Hepatocyte (in vitro differentiated cells): ENCODE measurements around the gene ZNF593. TPM values are rescaled to one million over a fixed set of nuclear protein-coding genes. Genes with fewer than 3 reads are reported as not detected.

Experiments
- DNase-seq: peaks from one replicate; pipeline ENCODE4 v3.0.0-alpha.2; 2016; ENCODE audit warnings: low spot score
- H2AFZ ChIP-seq: fragments of 200-600 bp; sonication (generic); 2 replicates; pipeline ENCODE4 v1.6.0; 2016; ENCODE audit warnings: antibody characterized with exemption, mild to moderate bottlenecking
- H3K27ac ChIP-seq: fragments of 200-600 bp; sonication (generic); 2 replicates; pipeline ENCODE4 v1.5.1; 2016; ENCODE audit warnings: mild to moderate bottlenecking
- H3K27me3 ChIP-seq: fragments of 200-600 bp; sonication (generic); 2 replicates; pipeline ENCODE4 v1.6.1; 2016
- H3K36me3 ChIP-seq: fragments of 200-600 bp; sonication (generic); replicated peaks from 2 replicates; pipeline ENCODE4 v1.5.1; 2016; ENCODE audit warnings: low read depth; ENCODE audit not compliant: insufficient read depth
- H3K4me1 ChIP-seq: fragments of 200-600 bp; sonication (generic); 2 replicates; pipeline ENCODE4 v1.5.1; 2016; ENCODE audit warnings: mild to moderate bottlenecking, moderate library complexity; ENCODE audit not compliant: insufficient read depth
- H3K4me2 ChIP-seq: fragments of 200-600 bp; sonication (generic); 2 replicates; pipeline ENCODE4 v1.6.0; 2016
- H3K4me3 ChIP-seq: fragments of 200-600 bp; sonication (generic); 2 replicates; pipeline ENCODE4 v1.5.1; 2016; ENCODE audit warnings: mild to moderate bottlenecking
- H3K79me2 ChIP-seq: fragments of 200-600 bp; sonication (generic); 2 replicates; pipeline ENCODE4 v1.6.0; 2017; ENCODE audit warnings: mild to moderate bottlenecking
- H3K9me2 ChIP-seq: fragments of 200-600 bp; sonication (generic); replicated peaks from 2 replicates; pipeline ENCODE4 v1.6.0; 2017; ENCODE audit warnings: mild to moderate bottlenecking; ENCODE audit not compliant: insufficient read depth
- H3K9me3 ChIP-seq: fragments of 200-600 bp; sonication (generic); 2 replicates; pipeline ENCODE4 v1.5.1; 2016; ENCODE audit warnings: low read depth, mild to moderate bottlenecking
- H4K20me1 ChIP-seq: fragments of 200-600 bp; sonication (generic); 2 replicates; pipeline ENCODE4 v1.6.0; 2016; ENCODE audit warnings: mild to moderate bottlenecking; ENCODE audit not compliant: insufficient read depth, poor library complexity, severe bottlenecking
- EZH2 ChIP-seq: fragments of 200-600 bp; sonication (generic); IDR thresholded peaks from 2 replicates; pipeline ENCODE4 v1.6.1; 2016; ENCODE audit warnings: antibody characterized with exemption, mild to moderate bottlenecking, borderline replicate concordance
- EZH2phosphoT487 ChIP-seq: fragments of 200-600 bp; sonication (generic); IDR thresholded peaks from one replicate; pipeline ENCODE4 v1.6.1; 2018; ENCODE audit warnings: antibody characterized with exemption, mild to moderate bottlenecking, low read depth, moderate library complexity; ENCODE audit not compliant: unreplicated experiment, severe bottlenecking
- WGBS: methylation state at CpG from one replicate; pipeline ENCODE4 v1.1.6; 2016; ENCODE audit warnings: low lambda C conversion rate; ENCODE audit errors: missing lambda C conversion rate; 5-methylcytosine and 5-hydroxymethylcytosine counted together
- polyA plus RNA-seq: library from polyadenylated mRNA; unstranded; fragments of >200 nt; fragmentation: Nextera tagmentation; extraction: Ambion mirVana; gene quantifications from 2 replicates; pipeline ENCODE4 v1.2.1, GENCODE V29; 2016
- total RNA-seq: library from RNA; depleted of rRNA; stranded (reverse); fragments of >200 nt; gene quantifications from 2 replicates; pipeline ENCODE4 v1.2.3, GENCODE V29; 2014
- TF ChIP-seq, protein P1 (sequence below): fragments of 200-600 bp; sonication (generic); IDR thresholded peaks from 2 replicates; pipeline ENCODE4 v1.5.1; 2016; ENCODE audit warnings: antibody characterized with exemption, mild to moderate bottlenecking; ENCODE audit not compliant: poor library complexity

The ZNF593 gene
- total and polyA plus RNA-seq, 2 experiments from 2014 or later, result 20.5 to 69.1 TPM

DNA sequence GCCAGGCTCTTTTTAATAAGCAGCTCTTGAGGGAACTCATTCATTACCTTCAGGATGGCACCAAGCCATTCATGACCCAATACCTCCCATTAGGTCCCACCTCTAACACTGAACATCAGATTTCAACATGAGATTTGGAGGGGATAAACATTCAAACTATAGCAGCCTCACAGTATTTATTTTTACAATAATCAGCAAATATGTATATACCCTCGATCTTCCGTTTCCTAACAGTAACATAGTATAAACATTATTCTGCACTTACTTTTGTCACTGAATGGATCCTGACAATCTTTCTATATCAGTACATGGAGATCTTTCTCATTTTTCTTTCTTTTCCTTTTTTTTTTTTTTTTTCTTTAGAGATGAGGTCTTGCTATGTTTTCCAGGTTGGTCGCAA lies 26.1 kb downstream of the ZNF593 start:
- H3K9me2 ChIP-seq, result no peaks in the 10 kb centered on the region
- H2AFZ ChIP-seq, result no peak overlapping the region
- H4K20me1 ChIP-seq, result no peaks in the 10 kb centered on the region
- 91% methylated on average over 3 of the region's 3 CpGs for WGBS
- H3K4me3 ChIP-seq, result no peak overlapping the region
- no peaks in the 10 kb centered on the region for H3K9me3 ChIP-seq
- no peak for TF ChIP-seq EZH2phosphoT487
- TF ChIP-seq EZH2, result no peak
- TF ChIP-seq, protein P1, sequence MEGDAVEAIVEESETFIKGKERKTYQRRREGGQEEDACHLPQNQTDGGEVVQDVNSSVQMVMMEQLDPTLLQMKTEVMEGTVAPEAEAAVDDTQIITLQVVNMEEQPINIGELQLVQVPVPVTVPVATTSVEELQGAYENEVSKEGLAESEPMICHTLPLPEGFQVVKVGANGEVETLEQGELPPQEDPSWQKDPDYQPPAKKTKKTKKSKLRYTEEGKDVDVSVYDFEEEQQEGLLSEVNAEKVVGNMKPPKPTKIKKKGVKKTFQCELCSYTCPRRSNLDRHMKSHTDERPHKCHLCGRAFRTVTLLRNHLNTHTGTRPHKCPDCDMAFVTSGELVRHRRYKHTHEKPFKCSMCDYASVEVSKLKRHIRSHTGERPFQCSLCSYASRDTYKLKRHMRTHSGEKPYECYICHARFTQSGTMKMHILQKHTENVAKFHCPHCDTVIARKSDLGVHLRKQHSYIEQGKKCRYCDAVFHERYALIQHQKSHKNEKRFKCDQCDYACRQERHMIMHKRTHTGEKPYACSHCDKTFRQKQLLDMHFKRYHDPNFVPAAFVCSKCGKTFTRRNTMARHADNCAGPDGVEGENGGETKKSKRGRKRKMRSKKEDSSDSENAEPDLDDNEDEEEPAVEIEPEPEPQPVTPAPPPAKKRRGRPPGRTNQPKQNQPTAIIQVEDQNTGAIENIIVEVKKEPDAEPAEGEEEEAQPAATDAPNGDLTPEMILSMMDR, result no peak
- H3K27ac ChIP-seq, result no peak overlapping the region
- H3K36me3 ChIP-seq, result no peaks in the 10 kb centered on the region
- DNase-seq, result no peak
- H3K79me2 ChIP-seq, result no peaks in the 10 kb centered on the region
- no peaks in the 10 kb centered on the region for H3K4me1 ChIP-seq
- H3K27me3 ChIP-seq, result no peaks in the 10 kb centered on the region
- no peak overlapping the region for H3K4me2 ChIP-seq

DNA sequence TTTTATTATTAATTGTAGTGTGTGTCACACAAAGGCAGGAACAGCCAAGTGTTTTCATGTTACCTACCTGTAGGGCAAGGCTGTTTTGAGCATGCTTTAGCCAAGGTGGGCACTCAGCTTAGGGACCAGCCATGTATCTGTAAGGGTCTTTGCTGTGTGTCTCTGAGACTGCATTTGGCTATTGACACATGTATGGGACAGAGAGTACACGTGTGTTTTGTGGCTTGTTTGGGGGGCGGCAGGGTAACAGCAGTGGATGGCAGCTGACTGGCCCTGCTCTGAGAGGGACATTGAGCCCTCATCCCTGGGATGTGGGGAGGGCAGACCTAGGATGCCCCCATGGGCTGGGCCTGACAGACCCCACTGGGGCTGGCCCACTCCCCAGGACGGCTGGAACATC lies 27.6 kb downstream of the ZNF593 start:
- H3K9me2 ChIP-seq, result no peaks in the 10 kb centered on the region
- no peaks in the 10 kb centered on the region for H4K20me1 ChIP-seq
- no peaks in the 10 kb centered on the region for H3K27me3 ChIP-seq
- 90% methylated on average over 3 of the region's 3 CpGs for WGBS
- no peaks in the 10 kb centered on the region for H3K9me3 ChIP-seq
- no peaks in the 10 kb centered on the region for H3K36me3 ChIP-seq
- H2AFZ ChIP-seq, result no peak overlapping the region
- TF ChIP-seq, protein P1, result no peak
- TF ChIP-seq EZH2 (no peak), EZH2phosphoT487 (no peak)
- DNase-seq, result no peak
- no peak overlapping the region for H3K4me2 ChIP-seq
- no peak overlapping the region for H3K27ac ChIP-seq
- no peak overlapping the region for H3K4me3 ChIP-seq
- H3K4me1 ChIP-seq, result no peaks in the 10 kb centered on the region
- no peaks in the 10 kb centered on the region for H3K79me2 ChIP-seq

DNA sequence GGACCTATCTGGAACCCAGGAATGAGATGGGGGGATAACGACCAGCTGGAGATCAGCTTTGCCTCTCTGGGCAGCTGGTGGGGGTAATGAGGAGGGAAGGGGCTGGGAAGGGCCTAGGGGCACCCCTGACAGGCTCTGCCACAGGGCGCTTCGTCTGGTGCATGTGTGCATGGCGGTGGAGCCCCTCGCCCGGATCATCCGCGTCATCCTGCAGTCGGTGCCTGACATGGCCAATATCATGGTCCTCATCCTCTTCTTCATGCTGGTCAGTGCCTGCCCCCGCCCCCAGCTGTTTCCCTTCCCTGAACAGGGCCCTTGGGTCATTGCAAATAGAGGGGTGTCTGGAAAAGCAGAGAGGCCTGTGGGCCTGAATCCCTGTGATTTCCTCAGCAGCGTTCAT lies 28.1 kb downstream of the ZNF593 start:
- no peak overlapping the region for H2AFZ ChIP-seq
- H3K9me2 ChIP-seq, result no peaks in the 10 kb centered on the region
- H3K4me1 ChIP-seq, result no peaks in the 10 kb centered on the region
- H3K27me3 ChIP-seq, result no peaks in the 10 kb centered on the region
- DNase-seq, result no peak
- TF ChIP-seq EZH2 (no peak), EZH2phosphoT487 (no peak)
- TF ChIP-seq, protein P1, result no peak
- H3K4me2 ChIP-seq, result no peak overlapping the region
- H3K4me3 ChIP-seq, result no peak overlapping the region
- no peaks in the 10 kb centered on the region for H3K36me3 ChIP-seq
- H3K79me2 ChIP-seq, result no peaks in the 10 kb centered on the region
- no peak overlapping the region for H3K27ac ChIP-seq
- no peaks in the 10 kb centered on the region for H4K20me1 ChIP-seq
- WGBS, result 81% methylated on average over 7 of the region's 11 CpGs
- no peaks in the 10 kb centered on the region for H3K9me3 ChIP-seq

DNA sequence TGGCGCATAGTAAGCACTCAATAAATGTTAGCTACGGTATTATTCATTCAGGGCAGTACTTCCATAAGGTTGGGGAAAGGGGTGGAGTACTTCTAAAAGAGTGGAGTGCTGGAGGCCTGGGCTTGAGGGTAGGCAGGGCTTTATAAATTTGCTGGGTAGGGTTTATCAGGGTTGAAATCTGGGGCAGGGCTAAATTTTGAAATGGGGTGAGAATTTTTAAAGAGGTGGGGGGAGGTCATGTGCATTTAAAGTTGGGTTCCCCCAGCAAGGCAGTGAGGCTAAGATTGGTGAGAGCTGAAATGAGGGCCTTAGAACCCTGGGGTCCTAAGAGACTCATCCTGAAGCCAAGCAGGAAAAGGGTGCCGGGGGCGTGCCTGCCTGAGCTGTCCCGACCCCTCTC lies 30.7 kb downstream of the ZNF593 start:
- no peaks in the 10 kb centered on the region for H3K79me2 ChIP-seq
- 92% methylated on average over 5 of the region's 5 CpGs for WGBS
- no peak for TF ChIP-seq EZH2phosphoT487
- no peak for TF ChIP-seq EZH2
- TF ChIP-seq, protein P1, result no peak
- H3K4me1 ChIP-seq, result no peaks in the 10 kb centered on the region
- H3K9me2 ChIP-seq, result no peaks in the 10 kb centered on the region
- no peaks in the 10 kb centered on the region for H4K20me1 ChIP-seq
- no peaks in the 10 kb centered on the region for H3K9me3 ChIP-seq
- H2AFZ ChIP-seq, result no peak overlapping the region
- H3K36me3 ChIP-seq, result no peaks in the 10 kb centered on the region
- no peak overlapping the region for H3K4me2 ChIP-seq
- no peak for DNase-seq
- H3K27ac ChIP-seq, result no peak overlapping the region
- H3K27me3 ChIP-seq, result peaks cover 3% of the 10 kb centered on the region
- H3K4me3 ChIP-seq, result no peak overlapping the region
